Upper lobe of right lung (tissue), 1 donor: ENCODE results near the gene AHNAK. TPM values are rescaled to one million over a fixed set of nuclear protein-coding genes. Genes with fewer than 3 reads are reported as not detected.

Source experiments
- ATAC-seq: fragments of 200-7000 bp; cut with Tn5 transposase; one replicate; pipeline ENCODE4 v1.9.1; 2020; ENCODE audit warnings: mild to moderate bottlenecking, moderate library complexity
- DNase-seq: peaks from one replicate; pipeline ENCODE4 v3.0.0-alpha.2; 2020
- H3K27ac ChIP-seq: fragments of 200-600 bp; one replicate; pipeline ENCODE4 v1.8.0; 2022
- H3K27me3 ChIP-seq: fragments of 200-600 bp; one replicate; pipeline ENCODE4 v1.8.0; 2022; ENCODE audit warnings: mild to moderate bottlenecking
- H3K36me3 ChIP-seq: fragments of 200-600 bp; one replicate; pipeline ENCODE4 v1.8.0; 2022
- H3K4me1 ChIP-seq: fragments of 200-600 bp; one replicate; pipeline ENCODE4 v1.8.0; 2022
- H3K4me3 ChIP-seq: fragments of 200-600 bp; one replicate; pipeline ENCODE4 v1.8.0; 2022; ENCODE audit warnings: mild to moderate bottlenecking
- H3K9me3 ChIP-seq: fragments of 200-600 bp; one replicate; pipeline ENCODE4 v1.8.0; 2022
- CTCF ChIP-seq: fragments of 200-600 bp; IDR thresholded peaks from one replicate; pipeline ENCODE4 v1.8.0; 2022; ENCODE audit warnings: antibody characterized with exemption
- intact Hi-C: fragments of 100-400 bp; cut with DNase I; formaldehyde crosslinking; loops from one replicate; pipeline ENCODE4 v1.11.0; 2022
- total RNA-seq: library from RNA; stranded (reverse); fragmentation: NEBNext Ultra II Directional; extraction: Animal tissue kit (Norgen Biotek cat#: 25700); gene quantifications from one replicate; pipeline ENCODE4 v1.2.1, GENCODE V29; 2021
- donor health status: DM: no; HTN: yes; CAD: no; lungs with severe emphysema.

Gene AHNAK
- total RNA-seq, 1 donor from 2014 or later = 819 TPM

GRCh38 chr11:62459080-62459479 is 87.5 kb downstream of the AHNAK start:
- intact Hi-C loops = no loop called here
- Histone ChIP-seq H3K27ac (no peak overlapping the region), H3K36me3 (no peaks in the 10 kb centered on the region), H3K9me3 (no peaks in the 10 kb centered on the region), H3K4me3 (no peak overlapping the region), H3K4me1 (no peaks in the 10 kb centered on the region), H3K27me3 (no peaks in the 10 kb centered on the region)
- ATAC-seq (no peak), DNase-seq (no peak)
- no peak for TF ChIP-seq CTCF

GRCh38 chr11:62458212-62459002 is 88.2 kb downstream of the AHNAK start:
- intact Hi-C loops = no loop called here
- Histone ChIP-seq H3K27me3 (no peaks in the 10 kb centered on the region), H3K36me3 (no peaks in the 10 kb centered on the region), H3K4me1 (no peaks in the 10 kb centered on the region), H3K27ac (no peak overlapping the region), H3K9me3 (no peaks in the 10 kb centered on the region), H3K4me3 (no peak overlapping the region)
- TF ChIP-seq CTCF = no peak
- DNase-seq (no peak), ATAC-seq (no peak)

GRCh38 chr11:62457478-62457877 is 89.1 kb downstream of the AHNAK start:
- Histone ChIP-seq H3K9me3 (no peaks in the 10 kb centered on the region), H3K27me3 (no peaks in the 10 kb centered on the region), H3K4me1 (no peaks in the 10 kb centered on the region), H3K36me3 (no peaks in the 10 kb centered on the region), H3K4me3 (no peak overlapping the region), H3K27ac (no peak overlapping the region)
- DNase-seq (no peak), ATAC-seq (no peak)
- intact Hi-C loops = no loop called here
- TF ChIP-seq CTCF = no peak

GRCh38 chr11:62456630-62457029 is 90.0 kb downstream of the AHNAK start:
- no peaks in the 10 kb centered on the region for H3K9me3 ChIP-seq
- no peak overlapping the region for H3K27ac ChIP-seq
- no peaks in the 10 kb centered on the region for H3K4me1 ChIP-seq
- no peak for TF ChIP-seq CTCF
- ATAC-seq (no peak), DNase-seq (no peak)
- H3K4me3 ChIP-seq = no peak overlapping the region
- intact Hi-C loops = no loop called here
- H3K36me3 ChIP-seq = no peaks in the 10 kb centered on the region
- no peaks in the 10 kb centered on the region for H3K27me3 ChIP-seq

- DNase-seq (no peak), ATAC-seq (no peak)
- Histone ChIP-seq H3K27me3 (no peaks in the 10 kb centered on the region), H3K4me1 (no peaks in the 10 kb centered on the region), H3K36me3 (no peaks in the 10 kb centered on the region), H3K9me3 (no peaks in the 10 kb centered on the region), H3K27ac (no peak overlapping the region), H3K4me3 (no peak overlapping the region)
- TF ChIP-seq CTCF = no peak
- intact Hi-C loops = no loop called here
Measured at GRCh38 chr11:62452839-62453468, 93.7 kb downstream of the AHNAK start.
